ENCODE results near the gene ABHD6. TPM values are rescaled to one million over a fixed set of nuclear protein-coding genes. Genes with fewer than 3 reads are reported as not detected.

Gene ABHD6
- total and polyA plus RNA-seq, 2 donors (not counting 3 experiments of a cell fraction or from before 2014, with no cell fraction given) = 5.8 to 7.5 TPM

DNA sequence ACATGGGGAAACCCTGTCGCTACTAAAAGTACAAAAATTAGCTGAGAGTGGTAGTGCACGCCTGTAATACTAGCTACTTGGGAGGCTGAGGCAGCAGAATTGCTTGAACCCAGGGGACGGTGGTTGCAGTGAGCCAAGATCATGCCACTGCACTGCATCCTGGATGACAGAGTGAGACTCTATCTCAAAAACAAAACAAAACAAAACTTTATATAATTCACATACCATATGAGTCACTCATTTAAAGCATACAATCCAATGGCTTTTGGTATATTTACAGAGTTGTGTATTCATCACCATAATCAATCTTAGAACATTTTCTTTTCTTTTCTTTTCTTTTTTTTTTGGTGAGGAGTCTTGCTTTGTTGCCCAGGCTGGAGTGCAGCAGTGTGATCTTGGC, 103.8 kb downstream of the ABHD6 start:
- no TSS peak for BruUV-seq (replicated peaks)
- CTCF ChIA-PET = interaction anchor here (0.8 to 1.1 kb wide), 3 partner anchors 8 to 74 kb away, joined by 3 read pairs; no protein-coding TSS in a partner anchor
- dilution Hi-C loops (cut with MboI; ENCODE audit: extremely low pct_ligation_motif_present, low sequenced_read_pairs) = no loop called here

DNA sequence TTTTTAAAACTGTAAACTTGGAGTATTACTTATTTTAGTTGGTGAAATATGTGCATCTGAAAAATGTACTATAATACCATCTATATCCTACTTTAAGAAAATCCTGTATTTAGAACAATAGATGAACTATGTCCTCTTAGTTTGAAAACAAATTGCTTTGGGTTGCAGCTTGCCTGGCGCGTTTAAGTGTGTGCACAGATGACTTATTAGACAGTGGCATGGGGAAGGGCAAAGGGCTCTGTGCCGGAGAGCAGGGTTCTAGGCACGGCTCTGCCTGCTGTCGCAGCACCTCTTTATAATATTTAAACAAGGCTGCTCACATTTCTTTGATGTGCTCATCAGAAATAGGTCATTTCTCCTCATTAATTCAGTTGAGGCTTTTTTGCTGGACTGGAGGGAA, 105.1 kb downstream of the ABHD6 start:
- no peaks in the 10 kb centered on the region for H3K27me3 ChIP-seq (ENCODE audit: control insufficient read depth in 2 of 2, insufficient read depth in 2 of 2, low read length in 2 of 2)
- ChIA-PET POLR2A (interaction anchor here (0.6 kb wide), 1 partner anchor 8 kb away, joined by 7 read pairs; no protein-coding TSS in a partner anchor), CTCF (no interaction called here)
- no peak overlapping the region for H3K27ac ChIP-seq (ENCODE audit: insufficient read depth, low read depth, low read length)
- H3K9me3 ChIP-seq (replicated peaks; ENCODE audit: control insufficient read depth, insufficient read depth, low read length) = no peaks in the 10 kb centered on the region
- H3K4me1 ChIP-seq (ENCODE audit: control insufficient read depth, extremely low read depth, insufficient read depth, low read length) = no peaks in the 10 kb centered on the region
- no peak overlapping the region for H3K4me3 ChIP-seq (replicated peaks in 1 of 3; ENCODE audit: insufficient read depth in 1 of 3, low read depth in 1 of 3, low read length in 3 of 3)
- no peaks in the 10 kb centered on the region for H4K20me1 ChIP-seq (replicated peaks; ENCODE audit: control insufficient read depth, extremely low read depth, insufficient read depth, low read length)
- intact Hi-C loops (cut with micrococcal nuclease) (no loop called here), dilution Hi-C loops (cut with MboI; ENCODE audit: extremely low pct_ligation_motif_present, low sequenced_read_pairs) (no loop called here)
- no TSS peak for BruUV-seq (replicated peaks)
- DNase-seq (ENCODE audit: low read depth, low spot score) = no peak
- no peak overlapping the region for H2AFZ ChIP-seq (ENCODE audit: low read depth, low read length)
- TF ChIP-seq, protein P1, sequence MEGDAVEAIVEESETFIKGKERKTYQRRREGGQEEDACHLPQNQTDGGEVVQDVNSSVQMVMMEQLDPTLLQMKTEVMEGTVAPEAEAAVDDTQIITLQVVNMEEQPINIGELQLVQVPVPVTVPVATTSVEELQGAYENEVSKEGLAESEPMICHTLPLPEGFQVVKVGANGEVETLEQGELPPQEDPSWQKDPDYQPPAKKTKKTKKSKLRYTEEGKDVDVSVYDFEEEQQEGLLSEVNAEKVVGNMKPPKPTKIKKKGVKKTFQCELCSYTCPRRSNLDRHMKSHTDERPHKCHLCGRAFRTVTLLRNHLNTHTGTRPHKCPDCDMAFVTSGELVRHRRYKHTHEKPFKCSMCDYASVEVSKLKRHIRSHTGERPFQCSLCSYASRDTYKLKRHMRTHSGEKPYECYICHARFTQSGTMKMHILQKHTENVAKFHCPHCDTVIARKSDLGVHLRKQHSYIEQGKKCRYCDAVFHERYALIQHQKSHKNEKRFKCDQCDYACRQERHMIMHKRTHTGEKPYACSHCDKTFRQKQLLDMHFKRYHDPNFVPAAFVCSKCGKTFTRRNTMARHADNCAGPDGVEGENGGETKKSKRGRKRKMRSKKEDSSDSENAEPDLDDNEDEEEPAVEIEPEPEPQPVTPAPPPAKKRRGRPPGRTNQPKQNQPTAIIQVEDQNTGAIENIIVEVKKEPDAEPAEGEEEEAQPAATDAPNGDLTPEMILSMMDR (IDR thresholded peaks at IDR 0.05; ENCODE audit: extremely low read depth in 1 of 2, insufficient read depth in 1 of 2, low read depth in 1 of 2, low read length in 2 of 2) = no peak
- TF ChIP-seq POLR2A (IDR thresholded peaks at IDR 0.05; ENCODE audit: low read depth, low read length) (no peak), FOS (IDR thresholded peaks at IDR 0.05; ENCODE audit: borderline replicate concordance, insufficient read depth, low read length) (no peak), EZH2 (IDR thresholded peaks at IDR 0.05; ENCODE audit: borderline replicate concordance, low read depth, low read length, severe bottlenecking) (no peak), POLR2AphosphoS5 (IDR thresholded peaks at IDR 0.05; ENCODE audit: insufficient read depth, low read depth, low read length) (no peak), GATA2 (IDR thresholded peaks at IDR 0.05; ENCODE audit: insufficient read depth, insufficient read length, low read depth, low read length) (no peak), MYC (IDR thresholded peaks at IDR 0.05; ENCODE audit: low read depth, low read length) (no peak), JUN (IDR thresholded peaks at IDR 0.05; ENCODE audit: borderline replicate concordance, insufficient read depth, insufficient read length, low read depth) (no peak)
- TF ChIP-seq, protein P2, sequence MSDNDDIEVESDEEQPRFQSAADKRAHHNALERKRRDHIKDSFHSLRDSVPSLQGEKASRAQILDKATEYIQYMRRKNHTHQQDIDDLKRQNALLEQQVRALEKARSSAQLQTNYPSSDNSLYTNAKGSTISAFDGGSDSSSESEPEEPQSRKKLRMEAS (IDR thresholded peaks at IDR 0.05; ENCODE audit: insufficient read depth, insufficient read length) = no peak
- H3K79me2 ChIP-seq (ENCODE audit: control insufficient read depth, insufficient read depth, low read length) = no peaks in the 10 kb centered on the region
- no peak for FAIRE-seq
- H3K9ac ChIP-seq (replicated peaks; ENCODE audit: extremely low read depth, insufficient read depth, low read length) = no peak overlapping the region
- H3K9me1 ChIP-seq (replicated peaks; ENCODE audit: control insufficient read depth, extremely low read depth, insufficient read depth, low read length) = no peaks in the 10 kb centered on the region
- no peaks in the 10 kb centered on the region for H3K36me3 ChIP-seq (ENCODE audit: control insufficient read depth in 2 of 2, extremely low read depth in 1 of 2, insufficient read depth in 2 of 2, low read length in 2 of 2)
- H3K4me2 ChIP-seq (ENCODE audit: insufficient read depth, low read length) = no peak overlapping the region

More for the DNA sequence above, 103.8 kb downstream of the ABHD6 start:
- Histone ChIP-seq H3K4me1 (ENCODE audit: control insufficient read depth, extremely low read depth, insufficient read depth, low read length) (no peaks in the 10 kb centered on the region), H3K36me3 (ENCODE audit: control insufficient read depth in 2 of 2, extremely low read depth in 1 of 2, insufficient read depth in 2 of 2, low read length in 2 of 2) (no peaks in the 10 kb centered on the region), H3K4me2 (ENCODE audit: insufficient read depth, low read length) (no peak overlapping the region), H3K79me2 (ENCODE audit: control insufficient read depth, insufficient read depth, low read length) (no peaks in the 10 kb centered on the region), H3K27ac (ENCODE audit: insufficient read depth, low read depth, low read length) (no peak overlapping the region), H3K9me1 (replicated peaks; ENCODE audit: control insufficient read depth, extremely low read depth, insufficient read depth, low read length) (no peaks in the 10 kb centered on the region), H4K20me1 (replicated peaks; ENCODE audit: control insufficient read depth, extremely low read depth, insufficient read depth, low read length) (no peaks in the 10 kb centered on the region), H3K27me3 (ENCODE audit: control insufficient read depth in 2 of 2, insufficient read depth in 2 of 2, low read length in 2 of 2) (no peaks in the 10 kb centered on the region), H3K9me3 (replicated peaks; ENCODE audit: control insufficient read depth, insufficient read depth, low read length) (no peaks in the 10 kb centered on the region), H2AFZ (ENCODE audit: low read depth, low read length) (no peak overlapping the region), H3K4me3 (replicated peaks in 1 of 3; ENCODE audit: insufficient read depth in 1 of 3, low read depth in 1 of 3, low read length in 3 of 3) (no peak overlapping the region), H3K9ac (replicated peaks; ENCODE audit: extremely low read depth, insufficient read depth, low read length) (no peak overlapping the region)
- POLR2A ChIA-PET = no interaction called here
- intact Hi-C loops (cut with micrococcal nuclease) = no loop called here
- FAIRE-seq (no peak), DNase-seq (ENCODE audit: low read depth, low spot score) (no peak)
- TF ChIP-seq EZH2 (IDR thresholded peaks at IDR 0.05; ENCODE audit: borderline replicate concordance, low read depth, low read length, severe bottlenecking) (no peak), JUN (IDR thresholded peaks at IDR 0.05; ENCODE audit: borderline replicate concordance, insufficient read depth, insufficient read length, low read depth) (no peak), POLR2A (IDR thresholded peaks at IDR 0.05; ENCODE audit: low read depth, low read length) (no peak)
- TF ChIP-seq, protein P1 (IDR thresholded peaks at IDR 0.05; ENCODE audit: extremely low read depth in 1 of 2, insufficient read depth in 1 of 2, low read depth in 1 of 2, low read length in 2 of 2) = no peak
